Nephron progenitor cell (in vitro differentiated cells): ENCODE measurements around the gene SMPD3.

Source experiments
- DNase-seq: peaks from one replicate; pipeline ENCODE4 v3.0.0; 2021
- H3K27ac Mint-ChIP-seq: 2 replicates; pipeline ENCODE4 v1.8.0; 2021; ENCODE audit warnings: mild to moderate bottlenecking, moderate library complexity, mixed read lengths
- H3K27me3 Mint-ChIP-seq: 2 replicates; pipeline ENCODE4 v1.8.0; 2021; ENCODE audit warnings: mild to moderate bottlenecking, low read depth, mixed read lengths; ENCODE audit not compliant: poor library complexity
- H3K36me3 Mint-ChIP-seq: 2 replicates; pipeline ENCODE4 v1.8.0; 2021; ENCODE audit warnings: low read depth, mixed read lengths
- H3K4me1 Mint-ChIP-seq: 2 replicates; pipeline ENCODE4 v1.8.0; 2021; ENCODE audit warnings: mixed read lengths
- H3K4me3 Mint-ChIP-seq: 2 replicates; pipeline ENCODE4 v1.8.0; 2021; ENCODE audit warnings: mild to moderate bottlenecking, moderate library complexity, mixed read lengths
- H3K9me3 Mint-ChIP-seq: 2 replicates; pipeline ENCODE4 v1.8.0; 2021; ENCODE audit warnings: mild to moderate bottlenecking, moderate library complexity, mixed read lengths
- CTCF ChIP-seq: fragments of 200-600 bp; sonication (generic); IDR thresholded peaks from 2 replicates; pipeline ENCODE4 v1.5.0; 2021; ENCODE audit warnings: antibody characterized with exemption

The SMPD3 gene

GRCh38 chr16:68370581-68371275 is 77.6 kb downstream of the SMPD3 start:
- H3K4me3 Mint-ChIP-seq, result peak overlapping the region; percentile 30
- H3K4me1 Mint-ChIP-seq, result peaks cover 58% of the 10 kb centered on the region
- DNase-seq, result no peak
- no peak for TF ChIP-seq CTCF
- peaks cover 11% of the 10 kb centered on the region for H3K27me3 Mint-ChIP-seq
- H3K27ac Mint-ChIP-seq, result no peak overlapping the region
- no peaks in the 10 kb centered on the region for H3K36me3 Mint-ChIP-seq
- no peaks in the 10 kb centered on the region for H3K9me3 Mint-ChIP-seq

GRCh38 chr16:68369697-68370580 is 78.4 kb downstream of the SMPD3 start:
- no peaks in the 10 kb centered on the region for H3K9me3 Mint-ChIP-seq
- no peak for TF ChIP-seq CTCF

GRCh38 chr16:68369168-68369567 is 79.1 kb downstream of the SMPD3 start:
- no peak for TF ChIP-seq CTCF
- Mint-ChIP-seq H3K27me3 (peaks cover 11% of the 10 kb centered on the region), H3K9me3 (no peaks in the 10 kb centered on the region), H3K4me1 (peaks cover 69% of the 10 kb centered on the region), H3K4me3 (no peak overlapping the region), H3K27ac (no peak overlapping the region), H3K36me3 (no peaks in the 10 kb centered on the region)
- no peak for DNase-seq

More at GRCh38 chr16:68369697-68370580, 78.4 kb downstream of the SMPD3 start:
- H3K27ac Mint-ChIP-seq, result peak overlapping the region; percentile 25
- peak overlapping the region; percentile 30 for H3K4me3 Mint-ChIP-seq
- no peak for DNase-seq
- peaks cover 11% of the 10 kb centered on the region for H3K27me3 Mint-ChIP-seq
- no peaks in the 10 kb centered on the region for H3K36me3 Mint-ChIP-seq
- H3K4me1 Mint-ChIP-seq, result peaks cover 61% of the 10 kb centered on the region

GRCh38 chr16:68368301-68368888 is 79.9 kb downstream of the SMPD3 start:
- H3K27ac Mint-ChIP-seq, result peak overlapping the region; percentile 79
- no peak for DNase-seq
- peak overlapping the region; percentile 43 for H3K4me3 Mint-ChIP-seq
- H3K4me1 Mint-ChIP-seq, result peaks cover 74% of the 10 kb centered on the region
- no peaks in the 10 kb centered on the region for H3K9me3 Mint-ChIP-seq
- no peak for TF ChIP-seq CTCF
- H3K36me3 Mint-ChIP-seq, result no peaks in the 10 kb centered on the region
- H3K27me3 Mint-ChIP-seq, result peaks cover 11% of the 10 kb centered on the region

GRCh38 chr16:68367891-68368290 is 80.4 kb downstream of the SMPD3 start:
- peaks cover 11% of the 10 kb centered on the region for H3K27me3 Mint-ChIP-seq
- no peaks in the 10 kb centered on the region for H3K36me3 Mint-ChIP-seq
- no peak for TF ChIP-seq CTCF
- no peak for DNase-seq
- H3K27ac Mint-ChIP-seq, result no peak overlapping the region
- no peak overlapping the region for H3K4me3 Mint-ChIP-seq
- H3K9me3 Mint-ChIP-seq, result no peaks in the 10 kb centered on the region
- peaks cover 77% of the 10 kb centered on the region for H3K4me1 Mint-ChIP-seq
